Measurements from ENCODE around the gene EHMT1.

DNA sequence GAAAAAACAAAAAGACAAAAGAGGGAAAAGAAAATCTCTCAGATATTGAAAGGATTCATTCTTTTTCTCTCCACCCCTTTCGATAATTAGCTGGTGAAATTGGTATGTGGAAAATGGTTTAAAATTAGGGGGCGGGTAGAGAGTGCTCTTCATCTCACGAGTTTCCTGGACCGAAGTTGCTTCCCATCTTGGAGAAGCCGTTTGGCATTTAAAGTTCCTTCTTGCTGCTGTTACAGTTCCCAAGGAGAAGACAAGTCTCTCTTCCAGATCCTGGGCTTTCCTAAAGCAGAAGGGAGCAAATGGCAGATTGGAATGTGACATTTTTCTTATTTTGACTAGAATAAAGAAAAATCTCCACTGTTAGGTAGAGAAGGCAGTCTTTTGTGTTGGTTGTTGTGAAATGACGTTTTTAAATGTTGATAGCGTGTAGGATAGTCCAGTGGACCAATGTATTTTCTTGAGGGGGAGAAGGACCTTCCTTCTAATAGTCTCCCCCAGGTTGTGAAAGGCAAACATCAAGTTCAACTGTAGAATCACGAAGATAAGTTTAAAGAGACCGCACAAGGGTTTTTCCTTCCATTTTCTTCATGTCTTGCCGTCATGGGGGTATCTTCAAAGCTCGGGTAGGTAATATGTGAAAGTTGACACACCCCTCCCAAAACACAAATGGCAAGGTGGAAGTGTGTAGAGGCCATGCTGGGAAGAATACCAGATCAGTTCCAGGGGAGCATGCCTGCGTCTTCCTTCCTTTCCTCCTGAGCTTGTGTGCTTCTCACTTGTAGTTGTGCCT is 77.5 kb downstream of the EHMT1 start:
- no peak for TF ChIP-seq CTCF (IDR thresholded peaks at IDR 0.05; ENCODE audit: low read length)
- no peak for TF ChIP-seq EZH2 (optimal IDR thresholded peaks at IDR 0.05; ENCODE audit: low read depth, low read length)

Measured in MM.1S (cell line).